GM06990 (cell line): Measurements from ENCODE around the gene DPP10.

Experiments
- DNase-seq: peaks from one replicate; pipeline ENCODE4 v3.0.0-alpha.2; 2011; ENCODE audit not compliant: insufficient read length; ENCODE audit errors: extremely low read depth
- H3K27me3 ChIP-seq: replicated peaks from 2 replicates; pipeline ENCODE4 v1.6.0; 2011; ENCODE audit warnings: low read length; ENCODE audit not compliant: control insufficient read depth, insufficient read depth
- H3K36me3 ChIP-seq: 2 replicates; pipeline ENCODE4 v1.5.1; 2011; ENCODE audit warnings: low read length; ENCODE audit not compliant: control insufficient read depth, insufficient read depth
- H3K4me3 ChIP-seq: replicated peaks from 2 replicates; pipeline ENCODE4 v1.5.1; 2011; ENCODE audit warnings: low read depth, mild to moderate bottlenecking, control low read depth, low read length
- TF ChIP-seq, protein P1 (sequence below): IDR thresholded peaks from 2 replicates; pipeline ENCODE4 v1.5.1; 2011; ENCODE audit warnings: low read length, control low read depth, mild to moderate bottlenecking, inconsistent platforms; ENCODE audit not compliant: insufficient read depth, poor library complexity, severe bottlenecking

Gene DPP10

DNA sequence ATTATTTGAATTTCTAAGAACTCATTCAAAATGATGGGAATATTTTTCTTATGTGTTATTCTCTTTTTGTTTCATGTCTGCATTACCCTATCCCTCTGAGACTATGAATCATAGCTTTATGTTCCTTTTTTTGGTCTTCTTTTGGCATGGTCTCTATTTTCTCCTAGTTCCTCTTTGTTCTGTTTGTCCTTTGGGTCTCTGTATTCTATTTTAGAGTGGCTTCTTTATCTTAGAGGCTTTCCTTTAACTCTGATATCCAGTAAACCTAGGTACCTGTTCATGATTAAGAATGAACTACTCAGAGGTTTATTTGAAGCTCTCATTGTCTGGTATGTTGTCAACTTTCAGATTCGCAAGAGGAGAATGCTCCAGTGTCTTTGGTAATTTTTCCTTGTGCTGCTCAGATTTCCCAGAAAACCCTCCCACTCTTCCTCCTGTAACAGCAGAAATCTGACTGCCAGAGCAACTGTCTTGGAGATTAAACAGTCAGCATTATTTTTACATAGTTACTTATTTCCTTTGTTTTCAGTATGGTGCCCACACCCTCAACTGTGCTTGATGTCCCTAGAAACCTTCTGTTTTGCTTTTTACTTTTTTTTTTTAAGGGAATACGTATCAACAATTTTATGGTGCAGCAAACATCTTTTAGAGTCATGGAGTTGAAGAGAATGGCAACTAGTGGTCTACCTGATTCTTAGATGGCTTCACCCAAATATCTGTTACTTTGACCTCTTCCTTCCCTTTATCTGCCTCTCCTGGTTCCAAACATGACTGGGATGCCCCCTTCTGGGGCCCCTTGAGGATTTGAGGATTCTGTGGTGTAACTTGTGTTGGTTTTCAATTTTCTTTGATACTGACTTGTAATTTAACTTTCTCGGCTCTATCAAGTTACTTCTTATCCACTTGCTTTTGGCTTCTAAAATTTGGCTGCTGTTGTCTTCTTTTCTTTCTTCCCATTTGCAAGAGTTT, 92.0 kb downstream of the DPP10 start:
- TF ChIP-seq, protein P1, sequence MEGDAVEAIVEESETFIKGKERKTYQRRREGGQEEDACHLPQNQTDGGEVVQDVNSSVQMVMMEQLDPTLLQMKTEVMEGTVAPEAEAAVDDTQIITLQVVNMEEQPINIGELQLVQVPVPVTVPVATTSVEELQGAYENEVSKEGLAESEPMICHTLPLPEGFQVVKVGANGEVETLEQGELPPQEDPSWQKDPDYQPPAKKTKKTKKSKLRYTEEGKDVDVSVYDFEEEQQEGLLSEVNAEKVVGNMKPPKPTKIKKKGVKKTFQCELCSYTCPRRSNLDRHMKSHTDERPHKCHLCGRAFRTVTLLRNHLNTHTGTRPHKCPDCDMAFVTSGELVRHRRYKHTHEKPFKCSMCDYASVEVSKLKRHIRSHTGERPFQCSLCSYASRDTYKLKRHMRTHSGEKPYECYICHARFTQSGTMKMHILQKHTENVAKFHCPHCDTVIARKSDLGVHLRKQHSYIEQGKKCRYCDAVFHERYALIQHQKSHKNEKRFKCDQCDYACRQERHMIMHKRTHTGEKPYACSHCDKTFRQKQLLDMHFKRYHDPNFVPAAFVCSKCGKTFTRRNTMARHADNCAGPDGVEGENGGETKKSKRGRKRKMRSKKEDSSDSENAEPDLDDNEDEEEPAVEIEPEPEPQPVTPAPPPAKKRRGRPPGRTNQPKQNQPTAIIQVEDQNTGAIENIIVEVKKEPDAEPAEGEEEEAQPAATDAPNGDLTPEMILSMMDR = no peak
- Histone ChIP-seq H3K36me3 (no peaks in the 10 kb centered on the region), H3K27me3 (no peaks in the 10 kb centered on the region), H3K4me3 (no peak overlapping the region)
- DNase-seq = no peak

DNA sequence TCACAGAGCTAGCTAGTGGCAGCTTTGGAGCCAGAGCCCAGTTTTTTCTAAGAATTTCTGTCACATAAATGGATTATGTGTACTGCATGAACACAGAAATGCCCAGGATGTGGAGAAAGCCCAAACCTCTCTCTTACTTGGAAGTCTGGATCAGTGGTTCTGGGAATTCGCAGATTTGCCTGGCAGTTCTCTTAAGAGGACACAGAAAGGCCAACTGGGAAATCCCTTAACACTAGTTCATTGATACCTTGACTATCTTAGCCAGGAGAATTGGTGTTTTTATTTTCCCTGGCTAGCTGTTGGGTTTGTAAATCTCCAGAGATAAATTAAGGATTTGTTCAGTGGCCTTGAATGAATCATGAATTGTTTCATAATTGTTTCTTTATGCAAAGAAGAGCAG, 95.3 kb downstream of the DPP10 start:
- Histone ChIP-seq H3K36me3 (no peaks in the 10 kb centered on the region), H3K4me3 (no peak overlapping the region), H3K27me3 (no peaks in the 10 kb centered on the region)
- TF ChIP-seq, protein P1 = no peak
- no peak for DNase-seq

DNA sequence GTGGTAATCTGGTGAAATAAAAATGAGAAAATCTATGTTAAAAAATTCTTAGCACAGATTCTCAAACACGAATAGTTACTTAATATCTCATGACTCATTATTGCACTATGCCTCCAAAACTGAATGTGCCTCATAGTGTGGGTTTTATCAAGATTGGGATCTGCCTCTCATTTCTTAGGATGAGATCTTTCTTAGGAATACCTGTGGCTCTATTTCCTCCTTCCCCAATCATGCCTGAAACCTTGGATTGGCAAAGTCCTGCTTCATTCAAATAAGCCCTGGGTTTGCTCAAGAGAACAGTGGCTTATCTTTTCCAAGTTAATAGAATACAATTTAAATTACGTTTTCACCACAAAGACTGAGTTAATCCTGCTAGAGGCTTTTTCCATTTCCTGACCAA, 100.3 kb downstream of the DPP10 start:
- TF ChIP-seq, protein P1 = no peak
- DNase-seq = no peak
- no peak overlapping the region for H3K4me3 ChIP-seq
- H3K27me3 ChIP-seq = no peaks in the 10 kb centered on the region
- no peaks in the 10 kb centered on the region for H3K36me3 ChIP-seq

DNA sequence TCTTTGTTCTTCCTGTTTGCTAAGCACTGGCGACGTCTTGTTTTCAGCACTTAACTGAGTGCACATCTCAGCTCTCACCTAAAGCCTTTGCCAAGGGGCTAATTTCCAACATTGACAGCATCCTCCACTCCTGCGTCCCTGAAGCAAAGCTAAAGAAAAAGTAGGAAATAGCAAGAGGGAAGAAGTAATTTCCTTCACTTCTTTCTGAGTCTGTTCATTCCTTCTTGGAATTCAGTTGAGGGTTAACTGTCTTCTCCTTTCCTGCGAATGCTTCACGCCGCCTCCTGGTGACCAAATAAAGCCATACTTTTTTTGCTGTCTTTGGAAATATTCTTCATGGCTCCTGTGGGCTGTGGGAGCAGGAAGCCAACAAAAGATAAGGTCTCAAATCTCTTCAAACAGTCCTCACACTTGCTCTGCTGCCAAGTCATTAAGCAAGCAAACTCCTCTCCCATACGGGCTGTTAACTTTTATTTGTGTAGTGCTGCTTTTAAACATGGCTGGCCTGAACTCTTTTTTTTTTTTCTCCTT, 100.9 kb downstream of the DPP10 start:
- Histone ChIP-seq H3K27me3 (no peaks in the 10 kb centered on the region), H3K4me3 (no peak overlapping the region), H3K36me3 (no peaks in the 10 kb centered on the region)
- DNase-seq = no peak
- TF ChIP-seq, protein P1 = no peak

DNA sequence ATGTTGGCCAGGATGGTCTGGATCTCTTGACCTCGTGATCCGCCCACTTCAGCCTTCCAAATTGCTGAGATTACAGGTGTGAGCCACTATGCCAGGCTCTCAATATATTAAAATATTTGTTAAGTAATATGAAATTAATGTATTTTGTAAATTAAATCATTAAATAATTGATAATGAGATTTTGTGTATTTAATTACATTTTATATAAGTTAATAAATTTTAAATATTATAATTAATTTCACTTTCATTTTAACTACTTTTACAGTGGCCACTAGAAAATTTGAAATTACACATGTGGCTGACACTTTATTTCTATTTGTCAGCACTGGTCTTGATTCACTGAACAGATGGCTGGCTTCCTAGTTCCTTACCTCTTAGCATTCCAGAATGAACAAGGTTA, 102.6 kb downstream of the DPP10 start:
- Histone ChIP-seq H3K4me3 (no peak overlapping the region), H3K36me3 (no peaks in the 10 kb centered on the region), H3K27me3 (no peaks in the 10 kb centered on the region)
- no peak for DNase-seq
- TF ChIP-seq, protein P1 = no peak

DNA sequence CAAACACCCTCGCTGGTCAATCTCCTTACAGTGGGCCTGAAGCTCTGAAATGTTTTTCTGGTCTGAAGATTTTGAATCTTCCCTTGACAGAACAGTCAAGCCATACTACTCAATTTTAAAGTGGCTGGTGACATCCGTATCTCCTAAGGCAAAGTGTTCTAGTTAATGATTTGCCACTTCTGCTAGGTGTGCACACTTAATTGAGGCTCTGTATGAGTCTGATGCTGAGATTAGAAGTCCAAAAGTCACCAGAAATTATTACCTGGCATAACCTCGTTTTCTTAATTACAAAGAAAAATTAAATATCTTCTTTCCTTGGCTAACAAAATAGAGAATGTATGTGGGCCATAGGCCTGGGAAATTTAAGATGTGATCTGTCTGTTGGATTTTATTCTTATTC, 104.1 kb downstream of the DPP10 start:
- no peaks in the 10 kb centered on the region for H3K27me3 ChIP-seq
- no peak overlapping the region for H3K4me3 ChIP-seq
- no peak for DNase-seq
- TF ChIP-seq, protein P1 = no peak
- H3K36me3 ChIP-seq = no peaks in the 10 kb centered on the region
